GM18498 (cell line): ENCODE data around the gene CKMT1B.
"Not testable (repeated sequence)": the region's sequence is repeated elsewhere in the genome, so short reads cannot be mapped to it uniquely, and the experiment has no call there.

Experiments used
- ATAC-seq: cut with Tn5 transposase; IDR thresholded peaks from one replicate; pipeline ENCODE4 v1.9.1; 2021; ENCODE audit warnings: mild to moderate bottlenecking, moderate library complexity; ENCODE audit not compliant: unreplicated experiment

The CKMT1B gene

DNA sequence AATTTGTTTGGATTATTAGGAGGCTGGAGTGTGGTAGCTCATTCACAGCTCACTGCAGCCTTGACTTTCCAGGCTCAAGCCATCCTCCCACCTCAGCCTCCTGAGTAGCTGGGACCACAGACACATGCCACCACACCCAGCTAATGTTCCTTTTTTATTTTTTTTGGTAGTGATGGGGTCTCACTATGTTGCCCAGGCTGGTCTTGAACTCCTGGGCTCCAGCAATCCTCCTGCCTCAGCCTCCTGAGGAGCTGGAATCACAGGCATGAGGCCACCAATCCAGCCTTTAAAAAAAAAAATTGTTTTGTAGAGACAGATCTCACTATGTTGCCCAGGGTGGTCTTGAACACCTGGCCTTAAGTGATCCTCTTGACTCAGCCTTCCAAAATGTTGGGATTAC lies 33.1 kb downstream of the CKMT1B start:
- ATAC-seq = not testable (repeated sequence)

- ATAC-seq = peak; percentile 43
These were observed 44.8 kb downstream of the CKMT1B start for GRCh38 chr15:43638464-43639204.
